HEK293T (cell line): ENCODE results near the gene FILIP1L.

ENCODE experiments used
- CTCF ChIA-PET: fragments of 350-600 bp; formaldehyde crosslinking; extraction: SDS; loops from one replicate; lab custom pipeline; 2021; ENCODE audit warnings: antibody characterized with exemption, inconsistent platforms; lab: Yijun Ruan, JAX
- POLR2A ChIA-PET: fragments of 350-600 bp; formaldehyde crosslinking; extraction: SDS; loops from one replicate; lab custom pipeline; 2020; ENCODE audit warnings: antibody characterized with exemption, inconsistent platforms; lab: Yijun Ruan, JAX
- DNase-seq: peaks from one replicate; pipeline ENCODE4 v3.0.0; 2012; ENCODE audit warnings: mixed read lengths; ENCODE audit errors: extremely low spot score
- ARNT ChIP-seq: fragments of 450-650 bp; IDR thresholded peaks from 2 replicates; pipeline ENCODE4 v1.6.1; 2017; ENCODE audit warnings: mild to moderate bottlenecking
- BHLHE40 ChIP-seq: fragments of 450-650 bp; IDR thresholded peaks from 2 replicates; pipeline ENCODE4 v1.6.1; 2016; ENCODE audit warnings: mild to moderate bottlenecking, moderate library complexity, borderline replicate concordance
- CTBP1 ChIP-seq: fragments of 450-650 bp; IDR thresholded peaks from 2 replicates; pipeline ENCODE4 v1.6.1; 2016; ENCODE audit warnings: borderline replicate concordance
- ELF4 ChIP-seq: fragments of 450-650 bp; IDR thresholded peaks from 2 replicates; pipeline ENCODE4 v1.6.1; 2017; ENCODE audit warnings: antibody characterized with exemption
- FOXA1 ChIP-seq: fragments of 450-650 bp; IDR thresholded peaks from 2 replicates; pipeline ENCODE4 v1.6.1; 2016; ENCODE audit warnings: mild to moderate bottlenecking
- FOXK2 ChIP-seq: fragments of 450-650 bp; IDR thresholded peaks from 2 replicates; pipeline ENCODE4 v1.6.1; 2016; ENCODE audit warnings: mild to moderate bottlenecking
- FOXM1 ChIP-seq: fragments of 450-650 bp; IDR thresholded peaks from 2 replicates; pipeline ENCODE4 v1.6.1; 2017; ENCODE audit warnings: mild to moderate bottlenecking, borderline replicate concordance
- HDGF ChIP-seq: fragments of 450-650 bp; IDR thresholded peaks from 2 replicates; pipeline ENCODE4 v1.6.1; 2017; ENCODE audit warnings: antibody characterized with exemption, borderline replicate concordance
- L3MBTL2 ChIP-seq: fragments of 450-650 bp; conservative IDR thresholded peaks from 2 replicates; pipeline ENCODE4 v1.6.1; 2016; ENCODE audit warnings: mild to moderate bottlenecking
- LEF1 ChIP-seq: fragments of 450-650 bp; IDR thresholded peaks from 2 replicates; pipeline ENCODE4 v1.6.1; 2017; ENCODE audit warnings: mild to moderate bottlenecking, borderline replicate concordance
- NFRKB ChIP-seq: fragments of 450-650 bp; IDR thresholded peaks from 2 replicates; pipeline ENCODE4 v1.6.1; 2016; ENCODE audit warnings: mild to moderate bottlenecking, moderate library complexity
- PKNOX1 ChIP-seq: fragments of 450-650 bp; IDR thresholded peaks from 2 replicates; pipeline ENCODE4 v1.6.1; 2016
- SP1 ChIP-seq: fragments of 450-650 bp; IDR thresholded peaks from 2 replicates; pipeline ENCODE4 v1.6.1; 2017
- SUZ12 ChIP-seq: fragments of 450-650 bp; IDR thresholded peaks from 2 replicates; pipeline ENCODE4 v1.6.1; 2016; ENCODE audit warnings: mild to moderate bottlenecking
- TARDBP ChIP-seq: fragments of 450-650 bp; IDR thresholded peaks from 2 replicates; pipeline ENCODE4 v1.6.1; 2016
- ZNF384 ChIP-seq: fragments of 450-650 bp; IDR thresholded peaks from 2 replicates; pipeline ENCODE4 v1.6.1; 2016

Gene FILIP1L

GRCh38 chr3:100114413-100115030 lies at the start of gene FILIP1L:
Gene FILIP1L, minus strand, starts transcription at chr3:100114501.
- no peak for DNase-seq
- TF ChIP-seq SUZ12 (no peak), L3MBTL2 (no peak), LEF1 (no peak), ELF4 (no peak), ZNF384 (no peak), CTBP1 (no peak), TARDBP (no peak), FOXK2 (no peak), NFRKB (no peak), PKNOX1 (no peak), ARNT (no peak), SP1 (no peak), HDGF (no peak), FOXM1 (no peak), FOXA1 (no peak), BHLHE40 (no peak)
- ChIA-PET CTCF (no interaction called here), POLR2A (no interaction called here)

- no peak for DNase-seq
- CTCF ChIA-PET: no interaction called here
- POLR2A ChIA-PET: no interaction called here
- TF ChIP-seq ARNT (no peak), BHLHE40 (no peak), FOXK2 (no peak), FOXA1 (no peak), SUZ12 (no peak), CTBP1 (no peak), L3MBTL2 (no peak), NFRKB (no peak), LEF1 (no peak)
Measured at GRCh38 chr3:100163787-100164186, 49.5 kb upstream of the FILIP1L start.

- no peak for DNase-seq
- TF ChIP-seq PKNOX1 (no peak), ELF4 (no peak), ARNT (no peak), NFRKB (no peak)
- POLR2A ChIA-PET: no interaction called here
- CTCF ChIA-PET: no interaction called here
Measured at GRCh38 chr3:100160521-100160920, 46.2 kb upstream of the FILIP1L start.

- DNase-seq: no peak
- POLR2A ChIA-PET: no interaction called here
- no peak for TF ChIP-seq ZNF384
- TF ChIP-seq FOXM1: no peak
- TF ChIP-seq L3MBTL2: no peak
- TF ChIP-seq FOXK2: no peak
- no peak for TF ChIP-seq ELF4
- no peak for TF ChIP-seq HDGF
- no peak for TF ChIP-seq LEF1
- CTCF ChIA-PET: no interaction called here
Measured at GRCh38 chr3:100159331-100160153, 45.2 kb upstream of the FILIP1L start.

- POLR2A ChIA-PET: no interaction called here
- TF ChIP-seq CTBP1: no peak
- TF ChIP-seq FOXK2: no peak
- TF ChIP-seq PKNOX1: no peak
- no peak for TF ChIP-seq L3MBTL2
- TF ChIP-seq TARDBP: no peak
- TF ChIP-seq HDGF: no peak
- no peak for TF ChIP-seq FOXA1
- TF ChIP-seq SUZ12: no peak
- no peak for TF ChIP-seq NFRKB
- TF ChIP-seq ARNT: no peak
- TF ChIP-seq ZNF384: no peak
- no peak for TF ChIP-seq BHLHE40
- no peak for TF ChIP-seq ELF4
- no peak for TF ChIP-seq LEF1
- TF ChIP-seq SP1: no peak
- TF ChIP-seq FOXM1: no peak
- DNase-seq: no peak
- CTCF ChIA-PET: no interaction called here
Measured at GRCh38 chr3:100158918-100159330, 44.6 kb upstream of the FILIP1L start.

GRCh38 chr3:100157685-100158084 lies 43.4 kb upstream of the FILIP1L start:
- TF ChIP-seq FOXA1 (no peak), BHLHE40 (no peak), CTBP1 (no peak), NFRKB (no peak), HDGF (no peak)
- ChIA-PET CTCF (interaction anchor here (0.7 kb wide), 1 partner anchor 311 kb away, joined by 3 read pairs; no protein-coding TSS in a partner anchor), POLR2A (no interaction called here)
- DNase-seq: no peak
